Right atrium auricular region (tissue), 2 donors: ENCODE results near the gene INHBA. TPM values are rescaled to one million over a fixed set of nuclear protein-coding genes. Genes with fewer than 3 reads are reported as not detected.
A peak's percentile ranks its signal among the peaks of the same experiment; 100 is the strongest.

Source experiments
- DNase-seq: peaks from one replicate; pipeline ENCODE4 v3.0.0-alpha.2; 2019; ENCODE audit warnings: low spot score
- H3K27ac ChIP-seq, 2 donors: fragments of 200-600 bp; sonication (generic); 1 replicate in 1 of 2; 2 replicates in 1 of 2; pipeline ENCODE4 v1.5.1; 2016 to 2019
- H3K27me3 ChIP-seq, 2 donors: fragments of 200-600 bp; sonication (generic); one replicate each; pipeline versions ENCODE4 v1.5.1 to v1.6.0; 2017 to 2019
- H3K36me3 ChIP-seq: fragments of 200-600 bp; sonication (generic); one replicate; pipeline ENCODE4 v1.5.1; 2016
- H3K4me1 ChIP-seq, 2 donors: fragments of 200-600 bp; sonication (generic); one replicate each; pipeline versions ENCODE4 v1.5.1 to v1.6.0; 2017 to 2019
- H3K4me3 ChIP-seq, 2 donors: fragments of 200-600 bp; sonication (generic); 1 replicate in 1 of 2; 2 replicates in 1 of 2; pipeline ENCODE4 v1.5.1; 2017 to 2019; ENCODE audit warnings: mild to moderate bottlenecking in 1 of 2, moderate library complexity in 1 of 2
- H3K9me3 ChIP-seq, 2 donors: fragments of 200-600 bp; sonication (generic); one replicate each; pipeline ENCODE4 v1.5.1; 2019
- total RNA-seq, 2 donors: library from RNA; depleted of rRNA; stranded (reverse); fragments of >200 nt; gene quantifications; one replicate each; pipeline ENCODE4 v1.1.0, GENCODE V29; 2016
- TF ChIP-seq, protein P1 (sequence below), 2 donors: fragments of 200-600 bp; sonication (generic); IDR thresholded peaks; one replicate each; pipeline ENCODE4 v1.5.1; 2019; ENCODE audit warnings: antibody characterized with exemption in 2 of 2

The INHBA gene
- total RNA-seq = 10 to 100 TPM in 1 of 2 donors, 1 to 10 TPM in 1; 4.0 to 22.2 TPM

GRCh38 chr7:41702635-41703371 lies at the start of gene INHBA:
Gene INHBA (minus strand): TSS chr7:41703090. CDS start chr7:41700374, 2,716 bp downstream.
- peak; percentile 81 for DNase-seq
- TF ChIP-seq, protein P1, sequence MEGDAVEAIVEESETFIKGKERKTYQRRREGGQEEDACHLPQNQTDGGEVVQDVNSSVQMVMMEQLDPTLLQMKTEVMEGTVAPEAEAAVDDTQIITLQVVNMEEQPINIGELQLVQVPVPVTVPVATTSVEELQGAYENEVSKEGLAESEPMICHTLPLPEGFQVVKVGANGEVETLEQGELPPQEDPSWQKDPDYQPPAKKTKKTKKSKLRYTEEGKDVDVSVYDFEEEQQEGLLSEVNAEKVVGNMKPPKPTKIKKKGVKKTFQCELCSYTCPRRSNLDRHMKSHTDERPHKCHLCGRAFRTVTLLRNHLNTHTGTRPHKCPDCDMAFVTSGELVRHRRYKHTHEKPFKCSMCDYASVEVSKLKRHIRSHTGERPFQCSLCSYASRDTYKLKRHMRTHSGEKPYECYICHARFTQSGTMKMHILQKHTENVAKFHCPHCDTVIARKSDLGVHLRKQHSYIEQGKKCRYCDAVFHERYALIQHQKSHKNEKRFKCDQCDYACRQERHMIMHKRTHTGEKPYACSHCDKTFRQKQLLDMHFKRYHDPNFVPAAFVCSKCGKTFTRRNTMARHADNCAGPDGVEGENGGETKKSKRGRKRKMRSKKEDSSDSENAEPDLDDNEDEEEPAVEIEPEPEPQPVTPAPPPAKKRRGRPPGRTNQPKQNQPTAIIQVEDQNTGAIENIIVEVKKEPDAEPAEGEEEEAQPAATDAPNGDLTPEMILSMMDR (IDR thresholded peaks at IDR 0.05) = no peak
- H3K4me1 ChIP-seq = peaks cover 0 to 16% of the 10 kb centered on the region in 2 donors
- H3K27ac ChIP-seq = peak within 1 kb of the TSS; percentile 9 to 51
- no peaks in the 10 kb centered on the region for H3K9me3 ChIP-seq
- H3K36me3 ChIP-seq = no peaks in the 10 kb centered on the region
- H3K27me3 ChIP-seq = no peaks in the 10 kb centered on the region
- no peak within 1 kb of the TSS for H3K4me3 ChIP-seq

GRCh38 chr7:41752615-41753014 lies 49.7 kb upstream of the INHBA start:
- no peak for DNase-seq
- no peaks in the 10 kb centered on the region for H3K36me3 ChIP-seq
- TF ChIP-seq, protein P1 (IDR thresholded peaks at IDR 0.05) = no peak
- no peaks in the 10 kb centered on the region for H3K4me1 ChIP-seq
- H3K27me3 ChIP-seq = no peaks in the 10 kb centered on the region
- H3K4me3 ChIP-seq = no peak overlapping the region
- peaks cover 0 to 14% of the 10 kb centered on the region in 2 donors for H3K9me3 ChIP-seq
- no peak overlapping the region for H3K27ac ChIP-seq

DNA sequence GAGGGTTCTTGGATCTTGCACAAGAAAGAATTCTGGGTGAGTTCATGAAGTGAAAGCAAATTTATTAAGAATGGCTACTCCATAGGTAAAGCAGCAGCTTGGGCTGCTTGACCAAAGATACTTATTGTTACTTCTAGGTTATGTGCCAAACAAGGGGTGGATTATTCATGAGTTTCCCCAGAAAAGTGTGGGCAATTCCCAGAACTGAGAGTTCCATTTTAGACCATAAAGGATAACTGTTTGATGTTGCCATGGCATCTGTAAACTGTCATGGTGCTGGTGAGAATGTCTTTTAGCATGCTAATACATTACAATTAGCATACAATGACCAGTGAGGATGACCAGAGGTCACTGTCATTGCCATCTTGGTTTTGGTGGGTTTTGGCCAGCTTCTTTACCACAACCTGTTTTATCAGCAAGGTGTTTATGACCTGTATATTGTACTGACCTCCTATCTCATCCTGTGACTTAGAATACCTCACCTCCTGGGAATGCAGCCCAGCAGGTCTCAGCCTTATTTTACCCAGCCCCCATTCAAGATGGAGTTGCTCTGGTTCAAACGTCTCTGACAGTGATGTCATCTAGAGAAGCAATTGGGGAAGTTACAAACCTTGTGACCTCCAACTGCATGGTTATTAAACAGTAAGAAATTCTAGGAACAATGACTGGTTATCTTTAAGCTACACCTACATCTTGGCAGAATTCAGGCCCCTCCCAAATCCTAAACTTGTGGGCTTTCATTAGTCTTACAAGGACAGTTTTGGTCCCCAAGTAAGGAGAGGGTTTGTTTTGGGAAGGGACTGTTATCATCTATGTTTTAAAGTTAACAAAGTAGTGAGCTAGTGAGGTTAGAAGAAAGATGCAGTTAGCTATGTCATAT lies 48.0 kb upstream of the INHBA start:
- TF ChIP-seq, protein P1 (IDR thresholded peaks at IDR 0.05) = no peak
- Histone ChIP-seq H3K27me3 (no peaks in the 10 kb centered on the region), H3K36me3 (no peaks in the 10 kb centered on the region), H3K4me3 (no peak overlapping the region), H3K27ac (no peak overlapping the region), H3K9me3 (peaks cover 0 to 10% of the 10 kb centered on the region in 2 donors), H3K4me1 (no peaks in the 10 kb centered on the region)
- no peak for DNase-seq

GRCh38 chr7:41747961-41748360 lies 45.1 kb upstream of the INHBA start:
- no peaks in the 10 kb centered on the region for H3K9me3 ChIP-seq
- TF ChIP-seq, protein P1 (IDR thresholded peaks at IDR 0.05) = no peak
- H3K36me3 ChIP-seq = no peaks in the 10 kb centered on the region
- H3K27me3 ChIP-seq = no peaks in the 10 kb centered on the region
- DNase-seq = no peak
- no peak overlapping the region for H3K27ac ChIP-seq
- no peaks in the 10 kb centered on the region for H3K4me1 ChIP-seq
- no peak overlapping the region for H3K4me3 ChIP-seq

DNA sequence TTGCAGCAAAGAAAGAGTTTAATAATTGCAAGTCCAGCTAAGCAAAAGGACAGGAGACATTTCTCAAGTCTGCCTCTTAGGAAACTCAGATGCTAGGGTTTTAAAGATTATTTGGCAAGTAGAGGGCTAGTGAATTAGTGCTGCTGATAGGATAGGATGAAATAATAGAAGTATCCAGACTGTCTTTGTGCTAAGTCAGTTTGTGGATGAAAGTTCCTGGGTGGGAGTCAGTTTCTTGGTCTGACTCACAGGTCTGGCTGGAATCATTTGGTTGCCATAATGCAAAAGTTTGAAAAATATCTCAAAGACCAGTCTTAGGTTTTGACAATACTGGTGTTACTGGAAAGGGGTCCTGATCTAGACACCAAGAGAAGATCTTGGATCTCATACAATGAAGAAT lies 42.6 kb upstream of the INHBA start:
- Histone ChIP-seq H3K27me3 (no peaks in the 10 kb centered on the region), H3K36me3 (no peaks in the 10 kb centered on the region)
- TF ChIP-seq, protein P1 (IDR thresholded peaks at IDR 0.05) = no peak

More for the DNA sequence above, 42.6 kb upstream of the INHBA start:
- Histone ChIP-seq H3K9me3 (peaks cover 0 to 24% of the 10 kb centered on the region in 2 donors), H3K27ac (no peak overlapping the region), H3K4me1 (no peaks in the 10 kb centered on the region), H3K4me3 (no peak overlapping the region)
- no peak for DNase-seq
